ENCODE measurements around the gene MPP1. TPM values are rescaled to one million over a fixed set of nuclear protein-coding genes. Genes with fewer than 3 reads are reported as not detected.

MPP1 gene
- total RNA-seq, 1 donor from 2014 or later, result 45.3 TPM

- H3K27me3 ChIP-seq, result no peaks in the 10 kb centered on the region
- intact Hi-C loops (cut with DNase I), result no loop called here
- ATAC-seq (no peak), DNase-seq (no peak)
- no peak for TF ChIP-seq CTCF (IDR thresholded peaks at IDR 0.05)
- H3K9me3 ChIP-seq, result no peaks in the 10 kb centered on the region
- H3K4me3 ChIP-seq, result no peak overlapping the region
- H3K4me1 ChIP-seq, result peaks cover 75% of the 10 kb centered on the region
- no peaks in the 10 kb centered on the region for H3K36me3 ChIP-seq
- peak overlapping the region; percentile 82 for H3K27ac ChIP-seq
Measured at GRCh38 chrX:154729439-154729838, 75.8 kb downstream of the MPP1 start.

Other genes with a start within 250 kb of the MPP1 start
- gene CTAG1A, start 220.4 kb downstream of the MPP1 start, total RNA-seq, result not detected
- not detected for gene CTAG1B, start 186.2 kb downstream of the MPP1 start, total RNA-seq
- gene CTAG2, start 151.9 kb downstream of the MPP1 start, total RNA-seq, result not detected
- gene GAB3, start 54.4 kb downstream of the MPP1 start, total RNA-seq, result 12.9 TPM
- gene DKC1, start 42.6 kb downstream of the MPP1 start, total RNA-seq, result 28.7 TPM
- not detected for gene SMIM9, start 29.2 kb upstream of the MPP1 start, total RNA-seq
- 42.9 TPM for gene F8A1, start 80.9 kb upstream of the MPP1 start, total RNA-seq
- gene F8, start 217.2 kb upstream of the MPP1 start, total RNA-seq, result 12.7 TPM
- gene FUNDC2, start 221.4 kb upstream of the MPP1 start, total RNA-seq, result 79.1 TPM